HFFc6 (cell line): ENCODE measurements around the gene ARL13B. TPM values are rescaled to one million over a fixed set of nuclear protein-coding genes. Genes with fewer than 3 reads are reported as not detected.
"Not testable (repeated sequence)": the region's sequence is repeated elsewhere in the genome, so short reads cannot be mapped to it uniquely, and the experiment has no call there.

Experiments used
- DNase-seq: peaks from one replicate; pipeline ENCODE4 v3.0.0-alpha.2; 2018
- H3K27ac Mint-ChIP-seq: 2 replicates; pipeline ENCODE4 v1.8.0; 2020; ENCODE audit warnings: mild to moderate bottlenecking, mixed read lengths
- H3K27me3 Mint-ChIP-seq: 2 replicates; pipeline ENCODE4 v1.8.0; 2021; ENCODE audit warnings: mild to moderate bottlenecking, moderate library complexity, mixed read lengths; ENCODE audit not compliant: insufficient read depth
- H3K36me3 Mint-ChIP-seq: 2 replicates; pipeline ENCODE4 v1.8.0; 2021; ENCODE audit warnings: low read depth, mixed read lengths
- H3K4me1 Mint-ChIP-seq: 2 replicates; pipeline ENCODE4 v1.8.0; 2020; ENCODE audit warnings: low read depth, mixed read lengths
- H3K4me3 Mint-ChIP-seq: 2 replicates; pipeline ENCODE4 v1.8.0; 2020; ENCODE audit warnings: mild to moderate bottlenecking, moderate library complexity, mixed read lengths
- H3K9me3 Mint-ChIP-seq: 2 replicates; pipeline ENCODE4 v1.8.0; 2020; ENCODE audit warnings: mild to moderate bottlenecking, mixed read lengths
- total RNA-seq, 6 experiments: library from RNA; stranded (reverse); fragmentation: NEBNext Ultra II Directional; extraction: Animal tissue kit (Norgen Biotek cat#: 25700); gene quantifications; 2 replicates in 1 of 6; 3 replicates in 5 of 6; pipeline ENCODE4 v1.2.3, GENCODE V29; 2021
- TF ChIP-seq, protein P1 (sequence below): fragments of 200-600 bp; sonication (generic); IDR thresholded peaks from 2 replicates; pipeline ENCODE4 v1.5.0; 2021; ENCODE audit warnings: antibody characterized with exemption, mild to moderate bottlenecking

Gene ARL13B
- total RNA-seq, 6 experiments from 2014 or later, result 5.0 to 10.6 (median 8.5) TPM

DNA sequence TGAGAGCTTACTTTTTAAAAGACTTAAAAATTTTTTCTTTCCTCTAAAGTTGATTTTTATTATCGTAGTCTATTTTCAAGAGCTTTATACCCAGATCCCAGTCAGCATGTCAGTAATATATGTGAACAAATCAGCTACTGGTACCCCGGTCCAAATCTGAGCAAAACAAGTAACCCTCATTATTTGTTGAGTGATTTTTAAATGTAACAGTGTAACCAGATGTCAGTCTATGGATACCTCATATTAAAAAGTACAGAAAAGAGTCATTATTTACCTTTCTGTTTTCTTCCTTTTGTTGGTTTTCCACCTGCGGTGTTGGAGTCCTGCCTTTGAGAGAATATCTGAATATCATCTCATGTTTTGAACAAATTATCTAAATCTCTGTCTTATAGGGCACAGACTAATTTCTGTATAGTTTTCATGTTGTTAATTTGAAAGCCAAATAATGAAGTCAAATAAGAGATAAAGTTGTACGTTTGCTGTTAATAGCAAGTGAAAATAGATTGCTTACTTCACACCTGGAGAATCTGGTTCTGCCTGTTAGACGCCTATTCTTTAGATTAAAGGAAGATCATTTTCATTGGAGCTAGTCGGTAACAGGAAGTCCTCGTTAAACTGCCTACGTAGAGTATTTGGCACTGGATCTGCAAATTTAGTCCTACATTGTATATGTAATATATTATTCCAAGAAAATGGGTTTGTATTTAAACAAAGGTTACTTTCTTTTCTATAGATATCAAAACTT lies 48.3 kb downstream of the ARL13B start, which contains the start of gene STX19:
Gene STX19 (minus strand): TSS at position 505 of the 745 bp plus-strand sequence. CDS start 13,328 bp downstream, outside the sequence.
- no peaks in the 10 kb centered on the region for H3K27me3 Mint-ChIP-seq
- DNase-seq, result no peak
- no peaks in the 10 kb centered on the region; the same call in 1 of the 2 replicates for H3K36me3 Mint-ChIP-seq
- H3K4me1 Mint-ChIP-seq, result peaks cover 15% of the 10 kb centered on the region
- H3K4me3 Mint-ChIP-seq, result no peak within 1 kb of the TSS
- no peaks in the 10 kb centered on the region for H3K9me3 Mint-ChIP-seq
- no peak within 1 kb of the TSS for H3K27ac Mint-ChIP-seq
- TF ChIP-seq, protein P1, sequence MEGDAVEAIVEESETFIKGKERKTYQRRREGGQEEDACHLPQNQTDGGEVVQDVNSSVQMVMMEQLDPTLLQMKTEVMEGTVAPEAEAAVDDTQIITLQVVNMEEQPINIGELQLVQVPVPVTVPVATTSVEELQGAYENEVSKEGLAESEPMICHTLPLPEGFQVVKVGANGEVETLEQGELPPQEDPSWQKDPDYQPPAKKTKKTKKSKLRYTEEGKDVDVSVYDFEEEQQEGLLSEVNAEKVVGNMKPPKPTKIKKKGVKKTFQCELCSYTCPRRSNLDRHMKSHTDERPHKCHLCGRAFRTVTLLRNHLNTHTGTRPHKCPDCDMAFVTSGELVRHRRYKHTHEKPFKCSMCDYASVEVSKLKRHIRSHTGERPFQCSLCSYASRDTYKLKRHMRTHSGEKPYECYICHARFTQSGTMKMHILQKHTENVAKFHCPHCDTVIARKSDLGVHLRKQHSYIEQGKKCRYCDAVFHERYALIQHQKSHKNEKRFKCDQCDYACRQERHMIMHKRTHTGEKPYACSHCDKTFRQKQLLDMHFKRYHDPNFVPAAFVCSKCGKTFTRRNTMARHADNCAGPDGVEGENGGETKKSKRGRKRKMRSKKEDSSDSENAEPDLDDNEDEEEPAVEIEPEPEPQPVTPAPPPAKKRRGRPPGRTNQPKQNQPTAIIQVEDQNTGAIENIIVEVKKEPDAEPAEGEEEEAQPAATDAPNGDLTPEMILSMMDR, result no peak

DNA sequence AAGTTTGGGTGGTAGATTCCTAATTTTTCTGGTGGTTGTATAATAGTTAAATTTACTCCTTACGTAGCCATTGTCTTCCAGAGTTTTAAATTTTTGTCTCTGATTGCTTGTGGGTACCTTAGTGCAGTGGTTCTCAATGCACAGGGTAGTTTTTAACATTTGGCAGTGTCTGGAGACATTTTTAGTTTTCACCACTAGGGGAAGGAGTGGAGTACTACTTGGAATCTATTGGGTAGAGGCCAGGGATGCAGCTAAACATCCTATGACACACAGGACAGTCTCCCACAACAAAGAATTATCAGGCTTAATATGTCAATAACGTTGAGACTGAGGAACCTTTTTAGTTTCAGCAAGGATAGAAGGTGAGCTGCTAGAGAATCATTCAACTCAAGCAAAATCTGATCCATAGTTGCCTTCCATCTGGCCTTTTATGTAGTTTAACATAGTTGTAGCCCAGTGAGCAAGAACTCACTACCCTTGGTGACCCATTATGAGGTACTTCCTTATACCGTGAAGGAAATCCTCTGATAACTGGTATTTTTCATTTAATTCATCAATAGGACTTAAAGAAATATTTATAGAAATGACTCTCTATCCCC lies 57.1 kb downstream of the ARL13B start:
- Mint-ChIP-seq H3K27ac (no peak overlapping the region), H3K9me3 (no peaks in the 10 kb centered on the region), H3K27me3 (no peaks in the 10 kb centered on the region), H3K4me1 (peaks cover 11% of the 10 kb centered on the region), H3K4me3 (no peak overlapping the region), H3K36me3 (no peaks in the 10 kb centered on the region; the same call in 1 of the 2 replicates)
- DNase-seq, result peak; percentile 67
- TF ChIP-seq, protein P1, result peak; percentile 84

DNA sequence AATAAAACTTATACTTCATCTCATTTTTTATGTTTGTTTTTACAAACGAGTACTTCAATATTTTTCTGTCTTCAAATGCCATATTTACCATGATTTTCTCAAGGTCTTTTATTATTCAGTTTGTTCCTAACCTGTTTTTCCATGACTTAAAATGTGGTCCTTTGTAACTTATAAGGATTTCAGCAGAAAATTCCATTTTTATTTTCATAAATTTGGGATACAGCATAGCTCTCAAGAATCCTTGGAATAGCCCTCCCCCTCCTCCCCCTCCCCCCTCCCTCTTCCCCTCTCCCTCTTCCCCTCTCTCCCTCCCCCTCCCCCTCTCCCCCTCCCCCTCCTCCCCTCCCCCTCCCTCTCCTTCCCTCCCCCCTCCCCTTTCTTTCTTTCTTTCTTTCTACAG lies 63.3 kb downstream of the ARL13B start:
- Mint-ChIP-seq H3K27ac (no peak overlapping the region), H3K9me3 (peaks cover 4% of the 10 kb centered on the region), H3K4me1 (no peaks in the 10 kb centered on the region), H3K4me3 (no peak overlapping the region), H3K36me3 (peaks cover 5% of the 10 kb centered on the region; the same call in 1 of the 2 replicates), H3K27me3 (no peaks in the 10 kb centered on the region; the same call in 1 of the 2 replicates)
- no peak for DNase-seq
- TF ChIP-seq, protein P1, result no peak

DNA sequence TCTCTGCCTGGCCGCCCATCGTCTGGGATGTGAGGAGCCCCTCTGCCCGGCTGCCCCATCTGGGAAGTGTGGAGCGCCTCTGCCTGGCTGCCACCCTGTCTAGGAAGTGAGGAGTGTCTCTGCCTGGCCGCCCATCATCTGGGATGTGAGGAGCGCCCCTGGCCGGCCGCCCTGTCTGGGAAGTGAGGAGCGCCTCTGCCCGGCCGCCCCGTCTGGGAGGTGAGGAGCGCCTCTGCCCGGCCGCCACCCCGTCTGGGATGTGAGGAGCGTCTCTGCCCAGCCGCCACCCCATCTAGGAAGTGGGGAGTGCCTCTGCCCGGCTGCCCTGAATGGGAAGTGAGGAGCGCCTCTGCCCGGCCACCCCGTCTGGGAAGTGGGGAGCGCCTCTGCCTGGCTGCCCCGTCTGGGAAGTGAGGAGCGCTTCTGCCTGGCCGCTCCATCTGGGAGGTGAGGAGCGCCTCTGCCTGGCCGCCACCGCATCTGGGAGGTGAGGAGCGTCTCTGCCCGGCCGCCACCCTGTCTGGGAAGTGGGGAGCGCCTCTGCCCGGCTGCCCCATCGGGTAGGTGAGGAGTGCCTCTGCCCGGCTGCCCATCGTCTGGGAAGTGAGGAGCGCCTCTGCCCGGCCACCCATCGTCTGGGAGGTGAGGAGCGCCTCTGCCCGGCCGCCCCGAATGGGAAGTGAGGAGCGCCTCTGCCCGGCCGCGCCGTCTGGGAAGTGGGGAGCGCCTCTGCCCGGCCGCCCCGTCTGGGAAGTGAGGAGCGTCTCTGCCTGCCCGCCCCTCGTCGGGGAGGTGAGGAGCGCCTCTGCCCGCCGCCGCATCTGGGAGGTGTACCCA lies 64.4 kb downstream of the ARL13B start:
- not testable (repeated sequence) for H3K4me3 Mint-ChIP-seq, DNase-seq, H3K9me3 Mint-ChIP-seq, H3K4me1 Mint-ChIP-seq, H3K36me3 Mint-ChIP-seq, H3K27me3 Mint-ChIP-seq, H3K27ac Mint-ChIP-seq

DNA sequence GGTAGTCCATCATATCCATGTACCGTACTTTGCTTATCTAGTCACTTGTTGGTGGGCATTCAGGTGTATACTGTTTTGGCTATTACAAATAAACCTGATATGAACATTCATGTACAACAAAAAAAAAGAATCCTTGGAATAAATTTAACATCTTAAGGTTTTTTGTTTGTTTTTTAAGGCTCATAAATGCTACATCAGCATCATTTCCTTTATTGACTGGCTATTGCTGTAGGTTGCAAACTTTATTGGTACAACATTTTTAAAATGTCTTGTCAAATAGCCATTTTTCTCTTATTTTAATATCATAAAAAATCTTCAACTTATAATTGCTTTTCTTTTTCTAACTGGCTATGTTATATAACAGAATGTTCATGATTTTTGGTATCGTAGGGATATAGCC lies 66.6 kb downstream of the ARL13B start:
- Mint-ChIP-seq H3K36me3 (peaks cover 5% of the 10 kb centered on the region; the same call in 1 of the 2 replicates), H3K4me3 (no peak overlapping the region), H3K27me3 (no peaks in the 10 kb centered on the region; the same call in 1 of the 2 replicates), H3K9me3 (peaks cover 4% of the 10 kb centered on the region), H3K27ac (no peak overlapping the region), H3K4me1 (no peaks in the 10 kb centered on the region)
- TF ChIP-seq, protein P1, result no peak
- DNase-seq, result no peak
